HG02884 (cell line): ENCODE results near the gene FHDC1.

Experiments
- ATAC-seq: cut with Tn5 transposase; IDR thresholded peaks from one replicate; pipeline ENCODE4 v1.9.1; 2021; ENCODE audit warnings: mild to moderate bottlenecking, moderate library complexity; ENCODE audit not compliant: unreplicated experiment

Gene FHDC1

GRCh38 chr4:152976212-152976761 is 40.2 kb downstream of the FHDC1 start:
- no peak for ATAC-seq

GRCh38 chr4:152979731-152980330 is 43.7 kb downstream of the FHDC1 start:
- ATAC-seq, result no peak

- no peak for ATAC-seq
Measured at GRCh38 chr4:152981278-152981677, 45.2 kb downstream of the FHDC1 start.

GRCh38 chr4:152981842-152982241 is 45.7 kb downstream of the FHDC1 start:
- ATAC-seq, result no peak

GRCh38 chr4:152983221-152983620 is 47.1 kb downstream of the FHDC1 start:
- ATAC-seq, result no peak

- no peak for ATAC-seq
Measured at GRCh38 chr4:152983774-152984411, 47.8 kb downstream of the FHDC1 start.

GRCh38 chr4:152988721-152989553 is 52.8 kb downstream of the FHDC1 start:
- ATAC-seq, result no peak

- ATAC-seq, result no peak
Measured at GRCh38 chr4:152989554-152989970, 53.4 kb downstream of the FHDC1 start.

- ATAC-seq, result no peak
Measured at GRCh38 chr4:152990471-152991131, 54.5 kb downstream of the FHDC1 start.

GRCh38 chr4:152991398-152991797 is 55.3 kb downstream of the FHDC1 start:
- no peak for ATAC-seq

GRCh38 chr4:152992027-152992426 is 55.9 kb downstream of the FHDC1 start:
- no peak for ATAC-seq

- no peak for ATAC-seq
Measured at GRCh38 chr4:152992466-152992865, 56.3 kb downstream of the FHDC1 start.

- ATAC-seq, result no peak
Measured at GRCh38 chr4:152994038-152994437, 57.9 kb downstream of the FHDC1 start.

GRCh38 chr4:152996111-152996571 is 60.0 kb downstream of the FHDC1 start:
- no peak for ATAC-seq

GRCh38 chr4:152996672-152997071 is 60.5 kb downstream of the FHDC1 start:
- no peak for ATAC-seq

GRCh38 chr4:152997288-152997687 is 61.2 kb downstream of the FHDC1 start:
- ATAC-seq, result no peak

GRCh38 chr4:152997771-152998487 is 61.8 kb downstream of the FHDC1 start:
- no peak for ATAC-seq

- no peak for ATAC-seq
Measured at GRCh38 chr4:152998861-152999260, 62.7 kb downstream of the FHDC1 start.

- ATAC-seq, result no peak
Measured at GRCh38 chr4:152999346-153000075, 63.4 kb downstream of the FHDC1 start.

GRCh38 chr4:153000076-153000420 is 63.9 kb downstream of the FHDC1 start:
- ATAC-seq, result no peak
